GM23338 (cell line): ENCODE measurements around the gene LRRC2. TPM values are rescaled to one million over a fixed set of nuclear protein-coding genes. Genes with fewer than 3 reads are reported as not detected.

Source experiments
- ATAC-seq: fragments of 200-7000 bp; cut with Tn5 transposase; 3 replicates; pipeline ENCODE4 v1.9.1; 2020
- DNase-seq: peaks from one replicate; pipeline ENCODE4 v3.0.0-alpha.2; 2015; ENCODE audit warnings: low spot score
- H2AFZ ChIP-seq: fragments of 200-600 bp; sonication (generic); 2 replicates; pipeline ENCODE4 v1.8.0; 2016; ENCODE audit warnings: antibody characterized with exemption, mild to moderate bottlenecking, moderate library complexity
- H3F3A ChIP-seq: fragments of 200-600 bp; sonication (generic); replicated peaks from 2 replicates; pipeline ENCODE4 v1.8.0; 2017; ENCODE audit warnings: antibody characterized with exemption, mixed run types, low read depth
- H3K27ac ChIP-seq: fragments of 200-600 bp; sonication (generic); 2 replicates; pipeline ENCODE4 v1.6.1; 2016; ENCODE audit warnings: low read depth
- H3K27me3 ChIP-seq: fragments of 200-600 bp; sonication (generic); 2 replicates; pipeline ENCODE4 v1.8.0; 2016; ENCODE audit warnings: mild to moderate bottlenecking, mixed run types, moderate library complexity; ENCODE audit not compliant: insufficient read depth
- H3K36me3 ChIP-seq: fragments of 200-600 bp; sonication (generic); 2 replicates; pipeline ENCODE4 v1.8.0; 2016; ENCODE audit warnings: mild to moderate bottlenecking; ENCODE audit not compliant: insufficient read depth
- H3K4me1 ChIP-seq: fragments of 200-600 bp; sonication (generic); 2 replicates; pipeline ENCODE4 v1.8.0; 2016; ENCODE audit warnings: mild to moderate bottlenecking, moderate library complexity; ENCODE audit not compliant: insufficient read depth
- H3K4me2 ChIP-seq: fragments of 200-600 bp; sonication (generic); 2 replicates; pipeline ENCODE4 v1.7.1; 2017; ENCODE audit warnings: mixed run types
- H3K4me3 ChIP-seq: fragments of 200-600 bp; sonication (generic); 2 replicates; pipeline ENCODE4 v1.6.1; 2016; ENCODE audit warnings: mixed run types
- H3K79me2 ChIP-seq: fragments of 200-600 bp; sonication (generic); replicated peaks from 2 replicates; pipeline ENCODE4 v1.8.0; 2017; ENCODE audit warnings: mild to moderate bottlenecking; ENCODE audit not compliant: insufficient read depth
- H3K9me2 ChIP-seq: fragments of 200-600 bp; sonication (generic); 2 replicates; pipeline ENCODE4 v1.8.0; 2017; ENCODE audit not compliant: insufficient read depth
- H4K20me1 ChIP-seq: fragments of 200-600 bp; sonication (generic); replicated peaks from 2 replicates; pipeline ENCODE4 v1.8.0; 2017; ENCODE audit warnings: mild to moderate bottlenecking; ENCODE audit not compliant: insufficient read depth
- H3K27ac Mint-ChIP-seq: 2 replicates; pipeline ENCODE4 v1.8.0; 2020; ENCODE audit warnings: inconsistent platforms, mild to moderate bottlenecking, moderate library complexity, mixed read lengths
- H3K27me3 Mint-ChIP-seq: 3 replicates; pipeline ENCODE4 v1.8.0; 2022; ENCODE audit warnings: low read depth, mild to moderate bottlenecking, moderate library complexity, mixed read lengths, inconsistent platforms; ENCODE audit not compliant: insufficient read depth, poor library complexity
- H3K36me3 Mint-ChIP-seq: 3 replicates; pipeline ENCODE4 v1.8.0; 2021; ENCODE audit warnings: low read depth, mild to moderate bottlenecking, inconsistent platforms, moderate library complexity, mixed read lengths
- H3K4me1 Mint-ChIP-seq: 3 replicates; pipeline ENCODE4 v1.8.0; 2020; ENCODE audit warnings: mild to moderate bottlenecking, inconsistent platforms, mixed read lengths
- H3K4me3 Mint-ChIP-seq: 3 replicates; pipeline ENCODE4 v1.8.0; 2021; ENCODE audit warnings: moderate library complexity, mild to moderate bottlenecking, inconsistent platforms, mixed read lengths
- H3K9me3 Mint-ChIP-seq: 3 replicates; pipeline ENCODE4 v1.8.0; 2020; ENCODE audit warnings: moderate library complexity, mild to moderate bottlenecking, inconsistent platforms, mixed read lengths
- CREB1 ChIP-seq: fragments of 250-450 bp; sonication (Bioruptor Pico); IDR thresholded peaks from 2 replicates; pipeline ENCODE4 v1.5.0; 2020; ENCODE audit warnings: low read depth, mild to moderate bottlenecking, moderate library complexity
- CTCF ChIP-seq, 2 experiments: fragments of 200-600 bp in 1 of 2; sonication (generic) in 1 of 2; conservative IDR thresholded peaks; 2 replicates each; pipeline versions ENCODE4 v1.5.1 to v1.6.1; 2016 to 2017; ENCODE audit warnings: antibody characterized with exemption in 2 of 2, low read depth in 2 of 2, mild to moderate bottlenecking in 2 of 2, moderate library complexity in 1 of 2
- JUNB ChIP-seq: IDR thresholded peaks from one replicate; pipeline ENCODE4 v1.6.1; 2016; ENCODE audit warnings: antibody characterized with exemption; ENCODE audit not compliant: unreplicated experiment
- NANOG ChIP-seq: IDR thresholded peaks from 2 replicates; pipeline ENCODE4 v1.6.1; 2016; ENCODE audit warnings: antibody characterized with exemption, borderline replicate concordance
- POLR2AphosphoS5 ChIP-seq: IDR thresholded peaks from 2 replicates; pipeline ENCODE4 v1.6.1; 2016; ENCODE audit warnings: antibody characterized with exemption, low read depth
- STAT1 ChIP-seq: IDR thresholded peaks from one replicate; pipeline ENCODE4 v1.6.1; 2016; ENCODE audit warnings: antibody characterized with exemption; ENCODE audit not compliant: unreplicated experiment
- ZNF114 ChIP-seq: fragments of 250-450 bp; sonication (Bioruptor Pico); IDR thresholded peaks from 2 replicates; pipeline ENCODE4 v1.5.0; 2020; ENCODE audit warnings: mild to moderate bottlenecking, moderate library complexity
- ZNF331 ChIP-seq: fragments of 250-450 bp; sonication (Bioruptor Pico); IDR thresholded peaks from 2 replicates; pipeline ENCODE4 v1.5.0; 2020; ENCODE audit warnings: low read depth, mild to moderate bottlenecking, moderate library complexity
- polyA plus RNA-seq: library from polyadenylated mRNA; unstranded; fragments of >200 nt; fragmentation: Nextera tagmentation; extraction: Ambion mirVana; gene quantifications from 2 replicates; pipeline ENCODE4 v1.2.1, GENCODE V29; 2016
- total RNA-seq: library from RNA; depleted of rRNA; stranded (reverse); fragments of >200 nt; shearing (Covaris generic); gene quantifications from 2 replicates; pipeline ENCODE4 v1.2.3, GENCODE V29; 2014; rRNA removed
- TF ChIP-seq, protein P1 (sequence below): IDR thresholded peaks from one replicate; pipeline ENCODE4 v1.6.1; 2018; ENCODE audit warnings: antibody characterized with exemption; ENCODE audit not compliant: unreplicated experiment

Gene LRRC2
- total and polyA plus RNA-seq, 2 experiments from 2014 or later = 6.5 to 7.1 TPM

DNA sequence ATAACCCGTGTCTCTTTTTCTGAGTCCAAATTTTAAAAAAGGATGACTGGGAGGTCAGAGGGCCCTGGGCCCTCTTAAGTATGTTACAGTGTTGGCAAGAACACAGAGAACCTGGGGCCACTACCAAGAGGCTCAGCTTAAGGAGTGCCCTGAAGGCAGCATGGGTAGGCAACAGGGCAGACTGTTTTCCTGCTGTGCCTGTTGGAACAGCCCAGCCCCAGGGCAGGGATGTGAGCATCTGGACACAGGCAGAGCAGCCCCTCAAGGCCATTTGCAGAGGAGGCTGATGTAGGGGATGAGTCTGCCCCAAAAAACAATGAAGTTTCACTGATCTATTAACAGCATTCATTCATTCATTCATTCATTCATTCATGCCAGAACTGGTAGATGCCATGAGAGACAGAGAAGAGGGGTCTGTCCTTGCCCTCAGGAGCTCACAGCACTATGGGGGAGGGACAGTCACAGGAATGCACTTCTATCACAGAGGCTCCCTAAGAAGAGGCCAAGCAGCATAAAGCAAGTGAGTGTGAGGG lies 99.2 kb downstream of the LRRC2 start (continued):
- TF ChIP-seq CTCF (conservative IDR thresholded peaks at IDR 0.05; ENCODE audit: low read depth in 2 of 2) (no peak), ZNF331 (CRISPR knock-in tag) (no peak), ZNF114 (CRISPR knock-in tag) (no peak), NANOG (no peak), CREB1 (CRISPR knock-in tag) (no peak), POLR2AphosphoS5 (no peak), JUNB (no peak)

DNA sequence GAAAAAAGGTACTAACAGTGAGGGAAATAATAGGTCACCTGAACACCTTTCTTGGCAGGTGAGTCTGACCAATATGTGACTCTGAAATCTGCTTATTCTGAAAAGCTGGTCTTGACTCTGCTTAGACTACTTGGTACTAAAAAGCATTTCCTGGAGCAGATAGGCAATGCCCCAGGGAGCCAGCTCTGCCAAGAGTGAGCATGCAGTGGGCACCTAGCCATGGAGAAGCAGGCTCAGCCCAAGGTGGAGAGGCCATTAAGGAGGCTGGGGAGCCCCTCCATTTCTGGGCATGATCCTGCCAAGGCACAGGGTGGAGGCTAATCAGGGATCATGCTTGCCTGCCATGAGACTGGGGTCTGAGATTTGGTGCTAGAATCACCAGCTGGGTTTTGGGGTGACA lies 99.8 kb downstream of the LRRC2 start:
- no peaks in the 10 kb centered on the region for H3F3A ChIP-seq
- Mint-ChIP-seq H3K9me3 (no peaks in the 10 kb centered on the region; the same call in 1 of the 3 replicates), H3K4me3 (no peak overlapping the region), H3K36me3 (no peaks in the 10 kb centered on the region), H3K27me3 (peaks cover 21% of the 10 kb centered on the region), H3K4me1 (peaks cover 2% of the 10 kb centered on the region), H3K27ac (no peak overlapping the region)
- peaks cover 6% of the 10 kb centered on the region; the same call in 1 of the 2 replicates for H3K4me1 ChIP-seq
- no peaks in the 10 kb centered on the region for H3K36me3 ChIP-seq
- no peaks in the 10 kb centered on the region for H3K79me2 ChIP-seq
- no peak overlapping the region for H2AFZ ChIP-seq
- no peak overlapping the region for H3K4me2 ChIP-seq
- H3K9me2 ChIP-seq = no peaks in the 10 kb centered on the region
- H3K27ac ChIP-seq = no peak overlapping the region
- no peak for TF ChIP-seq STAT1
- TF ChIP-seq ZNF331 (CRISPR knock-in tag) = no peak
- TF ChIP-seq, protein P1, sequence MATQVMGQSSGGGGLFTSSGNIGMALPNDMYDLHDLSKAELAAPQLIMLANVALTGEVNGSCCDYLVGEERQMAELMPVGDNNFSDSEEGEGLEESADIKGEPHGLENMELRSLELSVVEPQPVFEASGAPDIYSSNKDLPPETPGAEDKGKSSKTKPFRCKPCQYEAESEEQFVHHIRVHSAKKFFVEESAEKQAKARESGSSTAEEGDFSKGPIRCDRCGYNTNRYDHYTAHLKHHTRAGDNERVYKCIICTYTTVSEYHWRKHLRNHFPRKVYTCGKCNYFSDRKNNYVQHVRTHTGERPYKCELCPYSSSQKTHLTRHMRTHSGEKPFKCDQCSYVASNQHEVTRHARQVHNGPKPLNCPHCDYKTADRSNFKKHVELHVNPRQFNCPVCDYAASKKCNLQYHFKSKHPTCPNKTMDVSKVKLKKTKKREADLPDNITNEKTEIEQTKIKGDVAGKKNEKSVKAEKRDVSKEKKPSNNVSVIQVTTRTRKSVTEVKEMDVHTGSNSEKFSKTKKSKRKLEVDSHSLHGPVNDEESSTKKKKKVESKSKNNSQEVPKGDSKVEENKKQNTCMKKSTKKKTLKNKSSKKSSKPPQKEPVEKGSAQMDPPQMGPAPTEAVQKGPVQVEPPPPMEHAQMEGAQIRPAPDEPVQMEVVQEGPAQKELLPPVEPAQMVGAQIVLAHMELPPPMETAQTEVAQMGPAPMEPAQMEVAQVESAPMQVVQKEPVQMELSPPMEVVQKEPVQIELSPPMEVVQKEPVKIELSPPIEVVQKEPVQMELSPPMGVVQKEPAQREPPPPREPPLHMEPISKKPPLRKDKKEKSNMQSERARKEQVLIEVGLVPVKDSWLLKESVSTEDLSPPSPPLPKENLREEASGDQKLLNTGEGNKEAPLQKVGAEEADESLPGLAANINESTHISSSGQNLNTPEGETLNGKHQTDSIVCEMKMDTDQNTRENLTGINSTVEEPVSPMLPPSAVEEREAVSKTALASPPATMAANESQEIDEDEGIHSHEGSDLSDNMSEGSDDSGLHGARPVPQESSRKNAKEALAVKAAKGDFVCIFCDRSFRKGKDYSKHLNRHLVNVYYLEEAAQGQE = no peak
- no peak for TF ChIP-seq CREB1 (CRISPR knock-in tag)
- TF ChIP-seq CTCF (conservative IDR thresholded peaks at IDR 0.05; ENCODE audit: low read depth in 2 of 2) = no peak
- no peak overlapping the region for H3K4me3 ChIP-seq
- no peaks in the 10 kb centered on the region for H4K20me1 ChIP-seq
- H3K27me3 ChIP-seq = peaks cover 39% of the 10 kb centered on the region
- no peak for ATAC-seq
- no peak for DNase-seq

Other genes with a start within 250 kb of the LRRC2 start
- not detected in 2 replicates for gene CCR2, start 212.2 kb downstream of the LRRC2 start, total RNA-seq
- gene CCR2, start 212.2 kb downstream of the LRRC2 start, polyA plus RNA-seq = not detected in 2 replicates
- not detected in 2 replicates for gene CCR5, start 195.4 kb downstream of the LRRC2 start, total RNA-seq
- gene CCR5, start 195.4 kb downstream of the LRRC2 start, polyA plus RNA-seq = not detected in 2 replicates
- gene CCRL2, start 159.0 kb downstream of the LRRC2 start, total RNA-seq = not detected in 2 replicates
- not detected in 2 replicates for gene CCRL2, start 159.0 kb downstream of the LRRC2 start, polyA plus RNA-seq
- gene LTF, start 101.4 kb downstream of the LRRC2 start, total RNA-seq = 1.3 and 3.5 TPM in 2 replicates
- 0.73 and 0.89 TPM in 2 replicates for gene LTF, start 101.4 kb downstream of the LRRC2 start, polyA plus RNA-seq
- 0.97 TPM in 1 of 2 replicates, not detected in the other for gene RTP3, start 68.3 kb downstream of the LRRC2 start, total RNA-seq
- gene RTP3, start 68.3 kb downstream of the LRRC2 start, polyA plus RNA-seq = 0.16 TPM in 1 of 2 replicates, not detected in the other
- not detected in 2 replicates for gene FAM240A, start 46.2 kb upstream of the LRRC2 start, total RNA-seq
- 0.18 TPM in 1 of 2 replicates, not detected in the other for gene FAM240A, start 46.2 kb upstream of the LRRC2 start, polyA plus RNA-seq
- gene ALS2CL, start 127.4 kb upstream of the LRRC2 start, total RNA-seq = 8.7 and 11.8 TPM in 2 replicates
- gene ALS2CL, start 127.4 kb upstream of the LRRC2 start, polyA plus RNA-seq = 2.6 and 3.4 TPM in 2 replicates
- 0.16 and 1.2 TPM in 2 replicates for gene TMIE, start 135.1 kb upstream of the LRRC2 start, total RNA-seq
- 0.70 and 0.84 TPM in 2 replicates for gene TMIE, start 135.1 kb upstream of the LRRC2 start, polyA plus RNA-seq
- gene PRSS50, start 151.6 kb upstream of the LRRC2 start, total RNA-seq = 1.4 and 1.5 TPM in 2 replicates
- gene PRSS50, start 151.6 kb upstream of the LRRC2 start, polyA plus RNA-seq = 0.50 and 0.60 TPM in 2 replicates